ENCODE measurements around the gene ATP6V0E2.
"Not testable (repeated sequence)": the region's sequence is repeated elsewhere in the genome, so short reads cannot be mapped to it uniquely, and the experiment has no call there.

Gene ATP6V0E2

GRCh38 chr7:149887311-149887710 is 13.5 kb downstream of the ATP6V0E2 start:
- no peaks in the 10 kb centered on the region for H3K4me1 ChIP-seq (ENCODE audit: insufficient read depth, poor library complexity, severe bottlenecking)
- H3K36me3 ChIP-seq (ENCODE audit: low read depth): no peaks in the 10 kb centered on the region
- H3K27ac ChIP-seq (ENCODE audit: poor library complexity, severe bottlenecking): no peak overlapping the region
- H3K27me3 ChIP-seq (ENCODE audit: insufficient read depth, poor library complexity, severe bottlenecking): no peaks in the 10 kb centered on the region
- DNase-seq (ENCODE audit: low spot score) (no peak), ATAC-seq (ENCODE audit: low read depth) (no peak)
- no peak overlapping the region for H3K4me3 ChIP-seq (ENCODE audit: severe bottlenecking)
- no peak for TF ChIP-seq CTCF (IDR thresholded peaks at IDR 0.05; ENCODE audit: poor library complexity, severe bottlenecking)
- no peaks in the 10 kb centered on the region for H3K9me3 ChIP-seq (ENCODE audit: severe bottlenecking)

DNA sequence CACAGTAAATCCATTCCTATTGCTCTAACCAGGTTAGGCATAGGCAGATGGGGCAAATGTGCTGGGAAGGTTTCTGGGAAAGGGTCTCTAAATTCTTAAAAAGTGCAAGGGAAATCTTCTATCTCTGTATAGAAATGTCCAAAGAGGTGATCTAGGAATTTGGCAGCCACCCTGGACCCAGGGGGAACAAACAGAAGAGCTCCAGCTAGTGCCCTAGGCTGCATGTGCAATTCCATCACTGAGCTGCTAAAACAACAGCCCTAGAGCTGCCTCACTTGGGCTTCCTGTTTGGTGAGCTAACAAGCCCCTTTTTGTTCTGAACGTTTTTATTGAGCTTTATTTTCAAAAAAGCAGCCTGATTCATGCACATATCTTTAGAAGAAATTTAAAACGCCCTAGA is 16.9 kb downstream of the ATP6V0E2 start:
- DNase-seq (ENCODE audit: low spot score); H3K9me3 ChIP-seq (ENCODE audit: severe bottlenecking); H3K36me3 ChIP-seq (ENCODE audit: low read depth); H3K27me3 ChIP-seq (ENCODE audit: insufficient read depth, poor library complexity, severe bottlenecking); H3K4me3 ChIP-seq (ENCODE audit: severe bottlenecking); H3K4me1 ChIP-seq (ENCODE audit: insufficient read depth, poor library complexity, severe bottlenecking); ATAC-seq (ENCODE audit: low read depth); H3K27ac ChIP-seq (ENCODE audit: poor library complexity, severe bottlenecking): not testable (repeated sequence)

DNA sequence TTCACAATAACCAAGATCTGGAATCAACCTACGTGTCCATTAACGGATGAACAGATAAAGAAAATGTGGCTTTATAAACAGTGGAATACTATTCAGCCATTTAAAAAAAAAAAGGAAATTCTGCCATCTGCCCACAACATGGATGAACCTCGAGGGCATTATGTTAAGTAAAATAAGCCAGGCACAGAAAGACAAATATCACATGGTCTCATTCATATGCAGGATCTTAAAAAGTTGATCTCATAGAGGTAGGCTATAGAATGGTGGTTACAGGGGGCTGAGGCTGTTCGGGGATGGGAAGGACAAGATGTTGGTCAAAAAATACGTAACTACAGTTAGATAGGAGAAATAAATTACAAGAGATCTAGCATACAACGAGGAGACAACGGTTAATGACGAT is 21.2 kb downstream of the ATP6V0E2 start:
- DNase-seq (ENCODE audit: low spot score); ATAC-seq (ENCODE audit: low read depth): not testable (repeated sequence)

DNA sequence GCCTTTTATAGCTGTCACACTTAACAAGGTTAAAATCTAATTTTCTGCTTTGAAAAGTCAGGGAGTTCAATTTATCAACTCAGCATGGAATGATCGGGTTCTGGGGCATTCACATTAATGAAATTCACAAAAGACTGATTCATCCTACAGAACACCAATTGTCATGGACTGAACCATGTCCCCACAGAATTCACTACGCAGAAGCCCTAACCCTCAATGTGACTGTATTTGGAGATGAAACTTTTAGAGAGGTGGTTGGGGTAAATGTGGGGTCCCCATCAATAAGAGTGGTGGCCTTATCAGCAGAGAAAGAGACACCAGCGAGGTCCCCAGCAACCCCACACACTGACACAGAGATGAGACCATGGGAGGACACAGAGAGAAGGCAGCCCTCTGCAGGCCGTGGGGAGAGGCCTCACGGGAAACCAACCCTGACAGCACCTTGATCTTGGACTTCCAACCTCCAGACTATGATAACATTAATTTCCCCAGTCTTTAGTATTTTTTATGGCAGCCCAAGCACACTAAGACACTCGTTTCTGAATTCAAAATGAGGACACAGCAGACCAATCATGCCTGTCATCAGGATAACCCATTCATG is 34.1 kb downstream of the ATP6V0E2 start:
- not testable (repeated sequence) for H3K27ac ChIP-seq (ENCODE audit: poor library complexity, severe bottlenecking); H3K4me3 ChIP-seq (ENCODE audit: severe bottlenecking); H3K4me1 ChIP-seq (ENCODE audit: insufficient read depth, poor library complexity, severe bottlenecking); H3K27me3 ChIP-seq (ENCODE audit: insufficient read depth, poor library complexity, severe bottlenecking); H3K36me3 ChIP-seq (ENCODE audit: low read depth); DNase-seq (ENCODE audit: low spot score); H3K9me3 ChIP-seq (ENCODE audit: severe bottlenecking); ATAC-seq (ENCODE audit: low read depth)

More for the DNA sequence above, 21.2 kb downstream of the ATP6V0E2 start:
- H3K36me3 ChIP-seq (ENCODE audit: low read depth); H3K27me3 ChIP-seq (ENCODE audit: insufficient read depth, poor library complexity, severe bottlenecking); H3K4me3 ChIP-seq (ENCODE audit: severe bottlenecking); H3K4me1 ChIP-seq (ENCODE audit: insufficient read depth, poor library complexity, severe bottlenecking); H3K9me3 ChIP-seq (ENCODE audit: severe bottlenecking); H3K27ac ChIP-seq (ENCODE audit: poor library complexity, severe bottlenecking): not testable (repeated sequence)

DNA sequence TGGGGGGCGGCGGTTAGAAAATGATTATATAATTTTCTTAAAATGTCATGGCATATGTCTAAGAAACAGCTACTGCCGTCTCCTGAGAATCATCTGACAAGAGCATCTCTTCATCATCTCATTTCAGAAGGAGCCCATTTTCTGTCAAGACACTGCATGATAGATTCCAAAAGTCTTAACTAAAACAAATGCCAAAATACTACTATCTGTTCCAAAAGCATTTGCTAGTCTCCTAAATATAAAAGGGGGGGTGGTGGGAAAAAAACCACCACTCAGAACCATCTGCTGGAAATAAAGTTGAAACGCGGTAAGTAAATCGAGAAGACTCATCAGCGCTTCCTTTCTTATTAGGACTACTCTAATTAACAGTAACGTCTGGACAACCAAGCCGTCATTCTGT is 36.5 kb downstream of the ATP6V0E2 start:
- H3K4me3 ChIP-seq (ENCODE audit: severe bottlenecking); H3K4me1 ChIP-seq (ENCODE audit: insufficient read depth, poor library complexity, severe bottlenecking); H3K9me3 ChIP-seq (ENCODE audit: severe bottlenecking); H3K27me3 ChIP-seq (ENCODE audit: insufficient read depth, poor library complexity, severe bottlenecking); DNase-seq (ENCODE audit: low spot score); H3K36me3 ChIP-seq (ENCODE audit: low read depth); ATAC-seq (ENCODE audit: low read depth); H3K27ac ChIP-seq (ENCODE audit: poor library complexity, severe bottlenecking): not testable (repeated sequence)

- H3K27ac ChIP-seq (ENCODE audit: poor library complexity, severe bottlenecking); DNase-seq (ENCODE audit: low spot score); H3K27me3 ChIP-seq (ENCODE audit: insufficient read depth, poor library complexity, severe bottlenecking); H3K4me1 ChIP-seq (ENCODE audit: insufficient read depth, poor library complexity, severe bottlenecking); H3K36me3 ChIP-seq (ENCODE audit: low read depth); H3K9me3 ChIP-seq (ENCODE audit: severe bottlenecking); ATAC-seq (ENCODE audit: low read depth); H3K4me3 ChIP-seq (ENCODE audit: severe bottlenecking): not testable (repeated sequence)
Observed at GRCh38 chr7:149912126-149912525, 38.4 kb downstream of the ATP6V0E2 start.

GRCh38 chr7:149926414-149926813 is 52.6 kb downstream of the ATP6V0E2 start:
- not testable (repeated sequence) for ATAC-seq (ENCODE audit: low read depth); H3K27me3 ChIP-seq (ENCODE audit: insufficient read depth, poor library complexity, severe bottlenecking); DNase-seq (ENCODE audit: low spot score)

More at GRCh38 chr7:149926414-149926813, 52.6 kb downstream of the ATP6V0E2 start:
- H3K36me3 ChIP-seq (ENCODE audit: low read depth); H3K4me3 ChIP-seq (ENCODE audit: severe bottlenecking); H3K27ac ChIP-seq (ENCODE audit: poor library complexity, severe bottlenecking); H3K4me1 ChIP-seq (ENCODE audit: insufficient read depth, poor library complexity, severe bottlenecking); H3K9me3 ChIP-seq (ENCODE audit: severe bottlenecking): not testable (repeated sequence)

Data from RWPE2 (cell line).